Lung (tissue), 12 donors: ENCODE measurements around the gene MAP2. TPM values are rescaled to one million over a fixed set of nuclear protein-coding genes. Genes with fewer than 3 reads are reported as not detected.

Source experiments
- ATAC-seq: fragments of 200-7000 bp; cut with Tn5 transposase; one replicate; pipeline ENCODE4 v1.9.1; 2020; ENCODE audit warnings: moderate number of reproducible peaks; ENCODE audit not compliant: insufficient read depth, low FRiP score
- DNase-seq, 3 donors: peaks; one replicate each; pipeline ENCODE4 v3.0.0-alpha.2; 2013 to 2017
- H3K27ac ChIP-seq, 2 donors: one replicate each; pipeline ENCODE4 v1.5.1; 2013; ENCODE audit warnings: mild to moderate bottlenecking in 2 of 2, moderate library complexity in 2 of 2, control low read depth in 1 of 2, inconsistent platforms in 1 of 2, low read depth in 1 of 2, low read length in 1 of 2
- H3K27me3 ChIP-seq, 3 donors: one replicate each; pipeline ENCODE4 v1.5.1; 2013; ENCODE audit warnings: low read length in 2 of 3; ENCODE audit not compliant: control insufficient read depth in 3 of 3, insufficient read depth in 3 of 3
- H3K36me3 ChIP-seq, 4 donors: one replicate each; pipeline ENCODE4 v1.5.1; 2013; ENCODE audit warnings: low read length in 4 of 4, mild to moderate bottlenecking in 1 of 4, moderate library complexity in 1 of 4; ENCODE audit not compliant: control insufficient read depth in 4 of 4, insufficient read depth in 4 of 4
- H3K4me1 ChIP-seq, 5 donors: one replicate each; pipeline ENCODE4 v1.5.1; 2013; ENCODE audit warnings: low read length in 5 of 5, mild to moderate bottlenecking in 2 of 5, moderate library complexity in 1 of 5; ENCODE audit not compliant: control insufficient read depth in 5 of 5, insufficient read depth in 5 of 5
- H3K4me3 ChIP-seq: one replicate; pipeline ENCODE4 v1.5.1; 2013; ENCODE audit warnings: mild to moderate bottlenecking, control low read depth, moderate library complexity
- H3K9ac ChIP-seq, 2 donors: one replicate each; pipeline ENCODE4 v1.5.1; 2013; ENCODE audit warnings: low read length in 2 of 2, control low read depth in 1 of 2; ENCODE audit not compliant: insufficient read depth in 1 of 2
- H3K9me3 ChIP-seq, 4 donors: one replicate each; pipeline ENCODE4 v1.5.1; 2013; ENCODE audit warnings: low read length in 3 of 4, mild to moderate bottlenecking in 1 of 4, moderate library complexity in 1 of 4; ENCODE audit not compliant: control insufficient read depth in 4 of 4, insufficient read depth in 3 of 4
- CTCF ChIP-seq: IDR thresholded peaks from 2 replicates; pipeline ENCODE4 v1.5.1; 2012; ENCODE audit warnings: mild to moderate bottlenecking; ENCODE audit errors: control extremely low read depth, extremely low read depth
- WGBS, 2 donors: extraction: QIAGEN DNeasy Blood & Tissue Kit; methylation state at CpG; one replicate each; pipeline ENCODE4 v1.1.7; 2013; 5-methylcytosine and 5-hydroxymethylcytosine counted together
- polyA plus RNA-seq, 2 donors: library from polyadenylated mRNA; stranded (reverse); fragments of 200-250 nt; gene quantifications; one replicate each; pipeline ENCODE4 v1.2.1, GENCODE V29; 2013
- total RNA-seq, 2 donors: library from RNA; depleted of rRNA in 1 of 2; stranded (reverse); fragments of >200 nt in 1 of 2; gene quantifications; one replicate each; pipeline ENCODE4 v1.2.1, GENCODE V29; 2014 to 2021
- donor health status: control.
- donor health status: control.
- donor health status: Bipolar disorder and iron deficiency.
- donor health status: healthy.
- donor health status: DM: yes; HTN: yes; CAD: no.

The MAP2 gene
- total and polyA plus RNA-seq, 4 donors, result 6.5 to 18.7 (median 9.6) TPM

GRCh38 chr2:209613649-209614305 lies 189.9 kb downstream of the MAP2 start:
- H3K9me3 ChIP-seq, result peaks cover 0 to 4% (median 0%) of the 10 kb centered on the region in 4 donors
- H3K36me3 ChIP-seq, result no peaks in the 10 kb centered on the region
- TF ChIP-seq CTCF, result no peak
- ATAC-seq (no peak), DNase-seq (no peak)
- no peak overlapping the region for H3K4me3 ChIP-seq
- H3K9ac ChIP-seq, result no peak overlapping the region
- H3K4me1 ChIP-seq, result no peaks in the 10 kb centered on the region
- no peak overlapping the region for H3K27ac ChIP-seq
- no peaks in the 10 kb centered on the region for H3K27me3 ChIP-seq
- 69 to 73% methylated on average over 5 of the region's 5 CpGs for WGBS, 2 donors

GRCh38 chr2:209614690-209615369 lies 191.0 kb downstream of the MAP2 start:
- Histone ChIP-seq H3K9ac (no peak overlapping the region), H3K27ac (no peak overlapping the region), H3K4me1 (no peaks in the 10 kb centered on the region), H3K36me3 (no peaks in the 10 kb centered on the region), H3K9me3 (peaks cover 0 to 4% (median 0%) of the 10 kb centered on the region in 4 donors), H3K4me3 (no peak overlapping the region), H3K27me3 (no peaks in the 10 kb centered on the region)
- 43 to 54% methylated on average over 6 of the region's 6 CpGs for WGBS, 2 donors
- no peak for DNase-seq
- no peak for TF ChIP-seq CTCF
- no peak for ATAC-seq

DNA sequence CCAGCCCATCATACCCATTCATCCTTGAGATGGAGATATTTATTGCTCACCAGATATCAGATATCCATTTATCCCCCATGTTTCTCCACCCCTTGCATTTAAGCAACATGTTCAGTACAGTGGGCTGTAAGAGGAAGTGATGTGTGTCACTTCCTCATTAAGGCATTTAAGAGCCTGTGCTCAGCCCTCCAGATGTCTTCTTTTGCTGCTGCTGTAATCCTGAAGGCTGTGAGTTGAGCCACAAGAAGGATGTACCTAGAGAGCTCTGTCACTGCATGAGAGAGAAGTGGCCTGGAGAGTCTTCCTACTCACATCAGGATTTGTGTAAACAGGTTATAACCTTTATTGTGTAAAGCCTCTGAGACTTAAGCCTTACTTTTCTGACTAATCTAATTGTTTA lies 195.9 kb downstream of the MAP2 start:
- H3K4me3 ChIP-seq, result no peak overlapping the region
- ATAC-seq (no peak), DNase-seq (peak in 1 of 3 donors; percentile 4)
- H3K9ac ChIP-seq, result no peak overlapping the region
- H3K4me1 ChIP-seq, result no peaks in the 10 kb centered on the region
- H3K9me3 ChIP-seq, result peaks cover 0 to 4% (median 0%) of the 10 kb centered on the region in 4 donors
- no peaks in the 10 kb centered on the region for H3K36me3 ChIP-seq
- TF ChIP-seq CTCF, result no peak
- no peak overlapping the region for H3K27ac ChIP-seq
- H3K27me3 ChIP-seq, result no peaks in the 10 kb centered on the region
